ENCODE results near the gene AP3M1.

GRCh38 chr10:74096777-74097176, 53.9 kb downstream of the AP3M1 start:
- no peak for TF ChIP-seq CTCF (IDR thresholded peaks at IDR 0.05)
- TF ChIP-seq POLR2A (IDR thresholded peaks at IDR 0.05; ENCODE audit: low read depth) = no peak
- TF ChIP-seq POLR2AphosphoS5 (IDR thresholded peaks at IDR 0.05) = no peak
